ENCODE data around the gene LEMD2.

The LEMD2 gene

GRCh38 chr6:33819021-33819420 lies 30.1 kb upstream of the LEMD2 start:
- DNase-seq (ENCODE audit: low read depth) = no peak

GRCh38 chr6:33818293-33818692 lies 29.4 kb upstream of the LEMD2 start:
- DNase-seq (ENCODE audit: low read depth) = no peak

- DNase-seq (ENCODE audit: low read depth) = no peak
These were observed 28.6 kb upstream of the LEMD2 start for GRCh38 chr6:33817489-33817888.

GRCh38 chr6:33816911-33817310 lies 28.0 kb upstream of the LEMD2 start:
- no peak for DNase-seq (ENCODE audit: low read depth)

GRCh38 chr6:33815854-33816253 lies 26.9 kb upstream of the LEMD2 start:
- no peak for DNase-seq (ENCODE audit: low read depth)

- DNase-seq (ENCODE audit: low read depth) = no peak
These were observed 25.4 kb upstream of the LEMD2 start for GRCh38 chr6:33813990-33814985.

- DNase-seq (ENCODE audit: low read depth) = no peak
These were observed 24.4 kb upstream of the LEMD2 start for GRCh38 chr6:33813246-33813904.

GRCh38 chr6:33812669-33813068 lies 23.7 kb upstream of the LEMD2 start:
- DNase-seq (ENCODE audit: low read depth) = no peak

GRCh38 chr6:33809594-33809993 lies 20.7 kb upstream of the LEMD2 start:
- no peak for DNase-seq (ENCODE audit: low read depth)

GRCh38 chr6:33808641-33809180 lies 19.8 kb upstream of the LEMD2 start:
- no peak for DNase-seq (ENCODE audit: low read depth)

GRCh38 chr6:33807606-33808005 lies 18.7 kb upstream of the LEMD2 start:
- DNase-seq (ENCODE audit: low read depth) = no peak

GRCh38 chr6:33806841-33807240 lies 17.9 kb upstream of the LEMD2 start:
- no peak for DNase-seq (ENCODE audit: low read depth)

- DNase-seq (ENCODE audit: low read depth) = no peak
These were observed 14.7 kb upstream of the LEMD2 start, which contains the start of gene MLN for GRCh38 chr6:33803571-33804053. Gene MLN (minus strand): TSS chr6:33804003. CDS start chr6:33801163, 2,840 bp downstream.

GRCh38 chr6:33802186-33802958 lies 13.4 kb upstream of the LEMD2 start:
- DNase-seq (ENCODE audit: low read depth) = no peak

GRCh38 chr6:33801611-33802010 lies 12.7 kb upstream of the LEMD2 start:
- no peak for DNase-seq (ENCODE audit: low read depth)

- DNase-seq (ENCODE audit: low read depth) = no peak
These were observed 11.5 kb upstream of the LEMD2 start for GRCh38 chr6:33800248-33800969.

- no peak for DNase-seq (ENCODE audit: low read depth)
These were observed 10.7 kb upstream of the LEMD2 start for GRCh38 chr6:33799454-33800113.

GRCh38 chr6:33798343-33798848 lies 9.5 kb upstream of the LEMD2 start:
- DNase-seq (ENCODE audit: low read depth) = no peak

GRCh38 chr6:33797626-33798342 lies 8.9 kb upstream of the LEMD2 start:
- no peak for DNase-seq (ENCODE audit: low read depth)
